ENCODE data around the gene CLECL1. TPM values are rescaled to one million over a fixed set of nuclear protein-coding genes. Genes with fewer than 3 reads are reported as not detected.

The CLECL1 gene
- total and polyA plus RNA-seq, 2 of the 8 experiments (the other 6 are each of a cell fraction or from before 2014, with no cell fraction given), result not detected

DNA sequence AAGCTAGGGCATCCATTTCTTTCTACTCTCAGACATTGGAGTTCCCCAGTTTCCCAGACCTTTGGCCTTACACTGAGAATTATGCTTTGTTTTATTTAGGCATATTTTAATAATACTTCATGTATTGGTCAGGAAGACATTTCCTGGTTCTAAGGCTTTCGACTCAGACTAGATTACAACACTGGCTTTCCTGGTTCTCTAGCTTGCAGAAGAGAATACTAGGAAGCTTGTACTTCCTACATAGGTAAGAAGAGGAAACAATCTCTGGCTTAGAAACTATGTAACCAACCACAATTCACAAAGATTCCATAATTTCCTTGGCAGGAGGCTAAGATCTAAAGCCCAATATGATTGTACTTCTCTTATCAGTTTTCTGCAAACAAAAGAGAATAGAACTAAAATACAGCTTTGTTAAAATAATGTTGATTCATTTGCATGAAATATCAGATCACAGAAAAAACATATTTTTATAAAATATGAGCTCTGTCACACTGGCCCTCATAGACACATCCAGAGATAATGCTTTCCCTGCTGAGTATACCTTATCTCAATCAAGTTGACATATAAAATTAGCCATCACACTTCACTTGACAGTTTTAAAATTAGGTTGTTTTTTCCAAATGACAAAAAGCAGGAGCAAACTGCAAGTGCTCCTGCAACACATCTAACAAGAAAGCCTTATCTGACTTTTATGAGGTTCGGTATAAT is 32.8 kb downstream of the CLECL1 start (continued):
- TF ChIP-seq, protein P1, sequence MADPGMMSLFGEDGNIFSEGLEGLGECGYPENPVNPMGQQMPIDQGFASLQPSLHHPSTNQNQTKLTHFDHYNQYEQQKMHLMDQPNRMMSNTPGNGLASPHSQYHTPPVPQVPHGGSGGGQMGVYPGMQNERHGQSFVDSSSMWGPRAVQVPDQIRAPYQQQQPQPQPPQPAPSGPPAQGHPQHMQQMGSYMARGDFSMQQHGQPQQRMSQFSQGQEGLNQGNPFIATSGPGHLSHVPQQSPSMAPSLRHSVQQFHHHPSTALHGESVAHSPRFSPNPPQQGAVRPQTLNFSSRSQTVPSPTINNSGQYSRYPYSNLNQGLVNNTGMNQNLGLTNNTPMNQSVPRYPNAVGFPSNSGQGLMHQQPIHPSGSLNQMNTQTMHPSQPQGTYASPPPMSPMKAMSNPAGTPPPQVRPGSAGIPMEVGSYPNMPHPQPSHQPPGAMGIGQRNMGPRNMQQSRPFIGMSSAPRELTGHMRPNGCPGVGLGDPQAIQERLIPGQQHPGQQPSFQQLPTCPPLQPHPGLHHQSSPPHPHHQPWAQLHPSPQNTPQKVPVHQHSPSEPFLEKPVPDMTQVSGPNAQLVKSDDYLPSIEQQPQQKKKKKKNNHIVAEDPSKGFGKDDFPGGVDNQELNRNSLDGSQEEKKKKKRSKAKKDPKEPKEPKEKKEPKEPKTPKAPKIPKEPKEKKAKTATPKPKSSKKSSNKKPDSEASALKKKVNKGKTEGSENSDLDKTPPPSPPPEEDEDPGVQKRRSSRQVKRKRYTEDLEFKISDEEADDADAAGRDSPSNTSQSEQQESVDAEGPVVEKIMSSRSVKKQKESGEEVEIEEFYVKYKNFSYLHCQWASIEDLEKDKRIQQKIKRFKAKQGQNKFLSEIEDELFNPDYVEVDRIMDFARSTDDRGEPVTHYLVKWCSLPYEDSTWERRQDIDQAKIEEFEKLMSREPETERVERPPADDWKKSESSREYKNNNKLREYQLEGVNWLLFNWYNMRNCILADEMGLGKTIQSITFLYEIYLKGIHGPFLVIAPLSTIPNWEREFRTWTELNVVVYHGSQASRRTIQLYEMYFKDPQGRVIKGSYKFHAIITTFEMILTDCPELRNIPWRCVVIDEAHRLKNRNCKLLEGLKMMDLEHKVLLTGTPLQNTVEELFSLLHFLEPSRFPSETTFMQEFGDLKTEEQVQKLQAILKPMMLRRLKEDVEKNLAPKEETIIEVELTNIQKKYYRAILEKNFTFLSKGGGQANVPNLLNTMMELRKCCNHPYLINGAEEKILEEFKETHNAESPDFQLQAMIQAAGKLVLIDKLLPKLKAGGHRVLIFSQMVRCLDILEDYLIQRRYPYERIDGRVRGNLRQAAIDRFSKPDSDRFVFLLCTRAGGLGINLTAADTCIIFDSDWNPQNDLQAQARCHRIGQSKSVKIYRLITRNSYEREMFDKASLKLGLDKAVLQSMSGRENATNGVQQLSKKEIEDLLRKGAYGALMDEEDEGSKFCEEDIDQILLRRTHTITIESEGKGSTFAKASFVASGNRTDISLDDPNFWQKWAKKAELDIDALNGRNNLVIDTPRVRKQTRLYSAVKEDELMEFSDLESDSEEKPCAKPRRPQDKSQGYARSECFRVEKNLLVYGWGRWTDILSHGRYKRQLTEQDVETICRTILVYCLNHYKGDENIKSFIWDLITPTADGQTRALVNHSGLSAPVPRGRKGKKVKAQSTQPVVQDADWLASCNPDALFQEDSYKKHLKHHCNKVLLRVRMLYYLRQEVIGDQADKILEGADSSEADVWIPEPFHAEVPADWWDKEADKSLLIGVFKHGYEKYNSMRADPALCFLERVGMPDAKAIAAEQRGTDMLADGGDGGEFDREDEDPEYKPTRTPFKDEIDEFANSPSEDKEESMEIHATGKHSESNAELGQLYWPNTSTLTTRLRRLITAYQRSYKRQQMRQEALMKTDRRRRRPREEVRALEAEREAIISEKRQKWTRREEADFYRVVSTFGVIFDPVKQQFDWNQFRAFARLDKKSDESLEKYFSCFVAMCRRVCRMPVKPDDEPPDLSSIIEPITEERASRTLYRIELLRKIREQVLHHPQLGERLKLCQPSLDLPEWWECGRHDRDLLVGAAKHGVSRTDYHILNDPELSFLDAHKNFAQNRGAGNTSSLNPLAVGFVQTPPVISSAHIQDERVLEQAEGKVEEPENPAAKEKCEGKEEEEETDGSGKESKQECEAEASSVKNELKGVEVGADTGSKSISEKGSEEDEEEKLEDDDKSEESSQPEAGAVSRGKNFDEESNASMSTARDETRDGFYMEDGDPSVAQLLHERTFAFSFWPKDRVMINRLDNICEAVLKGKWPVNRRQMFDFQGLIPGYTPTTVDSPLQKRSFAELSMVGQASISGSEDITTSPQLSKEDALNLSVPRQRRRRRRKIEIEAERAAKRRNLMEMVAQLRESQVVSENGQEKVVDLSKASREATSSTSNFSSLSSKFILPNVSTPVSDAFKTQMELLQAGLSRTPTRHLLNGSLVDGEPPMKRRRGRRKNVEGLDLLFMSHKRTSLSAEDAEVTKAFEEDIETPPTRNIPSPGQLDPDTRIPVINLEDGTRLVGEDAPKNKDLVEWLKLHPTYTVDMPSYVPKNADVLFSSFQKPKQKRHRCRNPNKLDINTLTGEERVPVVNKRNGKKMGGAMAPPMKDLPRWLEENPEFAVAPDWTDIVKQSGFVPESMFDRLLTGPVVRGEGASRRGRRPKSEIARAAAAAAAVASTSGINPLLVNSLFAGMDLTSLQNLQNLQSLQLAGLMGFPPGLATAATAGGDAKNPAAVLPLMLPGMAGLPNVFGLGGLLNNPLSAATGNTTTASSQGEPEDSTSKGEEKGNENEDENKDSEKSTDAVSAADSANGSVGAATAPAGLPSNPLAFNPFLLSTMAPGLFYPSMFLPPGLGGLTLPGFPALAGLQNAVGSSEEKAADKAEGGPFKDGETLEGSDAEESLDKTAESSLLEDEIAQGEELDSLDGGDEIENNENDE (IDR thresholded peaks at IDR 0.05; ENCODE audit: insufficient replicate concordance, low read length), result no peak
- TF ChIP-seq JUN (IDR thresholded peaks at IDR 0.05; ENCODE audit: low read depth, low read length), result no peak
- no peak for TF ChIP-seq KDM4A (IDR thresholded peaks at IDR 0.05; ENCODE audit: low read depth, low read length, severe bottlenecking)
- TF ChIP-seq, protein P2, sequence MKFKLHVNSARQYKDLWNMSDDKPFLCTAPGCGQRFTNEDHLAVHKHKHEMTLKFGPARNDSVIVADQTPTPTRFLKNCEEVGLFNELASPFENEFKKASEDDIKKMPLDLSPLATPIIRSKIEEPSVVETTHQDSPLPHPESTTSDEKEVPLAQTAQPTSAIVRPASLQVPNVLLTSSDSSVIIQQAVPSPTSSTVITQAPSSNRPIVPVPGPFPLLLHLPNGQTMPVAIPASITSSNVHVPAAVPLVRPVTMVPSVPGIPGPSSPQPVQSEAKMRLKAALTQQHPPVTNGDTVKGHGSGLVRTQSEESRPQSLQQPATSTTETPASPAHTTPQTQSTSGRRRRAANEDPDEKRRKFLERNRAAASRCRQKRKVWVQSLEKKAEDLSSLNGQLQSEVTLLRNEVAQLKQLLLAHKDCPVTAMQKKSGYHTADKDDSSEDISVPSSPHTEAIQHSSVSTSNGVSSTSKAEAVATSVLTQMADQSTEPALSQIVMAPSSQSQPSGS (IDR thresholded peaks at IDR 0.05; ENCODE audit: low read length), result no peak
- no peak for TF ChIP-seq PHF8 (conservative IDR thresholded peaks at IDR 0.05; ENCODE audit: low read depth, low read length)
- no peak for TF ChIP-seq SIX5 (IDR thresholded peaks at IDR 0.05; ENCODE audit: low read depth, low read length)
- TF ChIP-seq TCF12 (IDR thresholded peaks at IDR 0.05; ENCODE audit: low read depth, low read length), result no peak
- TF ChIP-seq CREB1 (IDR thresholded peaks at IDR 0.05), result no peak
- TF ChIP-seq TAF1 (IDR thresholded peaks at IDR 0.05; ENCODE audit: low read depth, low read length), result no peak
